NCI-H345 (cell line): ENCODE data around the gene CREB3L2.

Source experiments
- DNase-seq: peaks from one replicate; lab custom pipeline; 2025; lab: John Stamatoyannopoulos, UW

The CREB3L2 gene

GRCh38 chr7:137895301-137896221 lies 106.3 kb downstream of the CREB3L2 start:
- DNase-seq: no peak

- DNase-seq: no peak
Measured at GRCh38 chr7:137893143-137893742, 108.6 kb downstream of the CREB3L2 start.

- no peak for DNase-seq
Measured at GRCh38 chr7:137891016-137891655, 110.8 kb downstream of the CREB3L2 start.

GRCh38 chr7:137890449-137890921 lies 111.4 kb downstream of the CREB3L2 start:
- no peak for DNase-seq

- no peak for DNase-seq
Measured at GRCh38 chr7:137888241-137888640, 113.6 kb downstream of the CREB3L2 start.

GRCh38 chr7:137886746-137887145 lies 115.1 kb downstream of the CREB3L2 start:
- DNase-seq: no peak

- no peak for DNase-seq
Measured at GRCh38 chr7:137886281-137886680, 115.6 kb downstream of the CREB3L2 start.

GRCh38 chr7:137885678-137886077 lies 116.2 kb downstream of the CREB3L2 start:
- DNase-seq: no peak

- no peak for DNase-seq
Measured at GRCh38 chr7:137882806-137883205, 119.1 kb downstream of the CREB3L2 start.

GRCh38 chr7:137882261-137882668 lies 119.6 kb downstream of the CREB3L2 start:
- no peak for DNase-seq

GRCh38 chr7:137881607-137882260 lies 120.2 kb downstream of the CREB3L2 start:
- no peak for DNase-seq

GRCh38 chr7:137880432-137880831 lies 121.5 kb downstream of the CREB3L2 start:
- no peak for DNase-seq

GRCh38 chr7:137879357-137880158 lies 122.3 kb downstream of the CREB3L2 start:
- DNase-seq: no peak

GRCh38 chr7:137878333-137878961 lies 123.4 kb downstream of the CREB3L2 start:
- no peak for DNase-seq

GRCh38 chr7:137877027-137877675 lies 124.7 kb downstream of the CREB3L2 start:
- DNase-seq: no peak

- no peak for DNase-seq
Measured at GRCh38 chr7:137875746-137876145, 126.1 kb downstream of the CREB3L2 start.

- DNase-seq: no peak
Measured at GRCh38 chr7:137873979-137874777, 127.7 kb downstream of the CREB3L2 start.

- no peak for DNase-seq
Measured at GRCh38 chr7:137873524-137873923, 128.4 kb downstream of the CREB3L2 start.

- DNase-seq: no peak
Measured at GRCh38 chr7:137871170-137871915, 130.5 kb downstream of the CREB3L2 start.
